ENCODE data around the gene ESAM.

Gene ESAM

GRCh38 chr11:124732230-124732629 is 29.9 kb downstream of the ESAM start:
- no peak overlapping the region for H3K4me2 ChIP-seq (ENCODE audit: low read depth, low read length)
- no peaks in the 10 kb centered on the region for H3K36me3 ChIP-seq (replicated peaks; ENCODE audit: insufficient read depth, low read length)
- no peak overlapping the region for H3K27ac ChIP-seq (ENCODE audit: low read length)
- no peaks in the 10 kb centered on the region for H3K9me3 ChIP-seq (replicated peaks; ENCODE audit: insufficient read depth, low read length)
- no peaks in the 10 kb centered on the region for H4K20me1 ChIP-seq (ENCODE audit: insufficient read depth, low read length)
- no peaks in the 10 kb centered on the region for H3K27me3 ChIP-seq (replicated peaks; ENCODE audit: insufficient read depth, low read length)
- DNase-seq, result no peak
- H3K4me3 ChIP-seq (ENCODE audit: low read length), result no peak overlapping the region
- peaks cover 3% of the 10 kb centered on the region; the same call in 1 of the 2 replicates for H3K4me1 ChIP-seq (ENCODE audit: low read length)
- H3F3A ChIP-seq (ENCODE audit: insufficient read depth, low read length), result no peaks in the 10 kb centered on the region
- H3K9ac ChIP-seq (ENCODE audit: low read length), result no peak overlapping the region
- H3K9me2 ChIP-seq (replicated peaks; ENCODE audit: insufficient read depth, low read length), result no peaks in the 10 kb centered on the region
- no peaks in the 10 kb centered on the region for H3K79me2 ChIP-seq (ENCODE audit: low read length)
- TF ChIP-seq EZH2 (optimal IDR thresholded peaks at IDR 0.05; ENCODE audit: low read depth, low read length), result no peak
- no peak for TF ChIP-seq EZH2phosphoT487 (IDR thresholded peaks at IDR 0.05; ENCODE audit: low read length)
- TF ChIP-seq CTCF (IDR thresholded peaks at IDR 0.05; ENCODE audit: low read length), result no peak
- no peak overlapping the region for H2AFZ ChIP-seq (ENCODE audit: low read length)

GRCh38 chr11:124729571-124729970 is 32.5 kb downstream of the ESAM start:
- H3K79me2 ChIP-seq (ENCODE audit: low read length), result no peaks in the 10 kb centered on the region
- DNase-seq, result no peak
- no peaks in the 10 kb centered on the region for H3K4me1 ChIP-seq (ENCODE audit: low read length)
- H3K36me3 ChIP-seq (replicated peaks; ENCODE audit: insufficient read depth, low read length), result no peaks in the 10 kb centered on the region
- H3F3A ChIP-seq (ENCODE audit: insufficient read depth, low read length), result no peaks in the 10 kb centered on the region
- H4K20me1 ChIP-seq (ENCODE audit: insufficient read depth, low read length), result no peaks in the 10 kb centered on the region
- no peaks in the 10 kb centered on the region for H3K9me3 ChIP-seq (replicated peaks; ENCODE audit: insufficient read depth, low read length)
- no peak overlapping the region for H2AFZ ChIP-seq (ENCODE audit: low read length)
- no peak overlapping the region for H3K4me2 ChIP-seq (ENCODE audit: low read depth, low read length)
- H3K4me3 ChIP-seq (ENCODE audit: low read length), result no peak overlapping the region
- no peak overlapping the region for H3K9ac ChIP-seq (ENCODE audit: low read length)
- H3K9me2 ChIP-seq (replicated peaks; ENCODE audit: insufficient read depth, low read length), result no peaks in the 10 kb centered on the region
- H3K27me3 ChIP-seq (replicated peaks; ENCODE audit: insufficient read depth, low read length), result no peaks in the 10 kb centered on the region
- H3K27ac ChIP-seq (ENCODE audit: low read length), result no peak overlapping the region
- TF ChIP-seq EZH2 (optimal IDR thresholded peaks at IDR 0.05; ENCODE audit: low read depth, low read length) (no peak), EZH2phosphoT487 (IDR thresholded peaks at IDR 0.05; ENCODE audit: low read length) (no peak)

- Histone ChIP-seq H4K20me1 (ENCODE audit: insufficient read depth, low read length) (no peaks in the 10 kb centered on the region), H3F3A (ENCODE audit: insufficient read depth, low read length) (no peaks in the 10 kb centered on the region), H3K27ac (ENCODE audit: low read length) (no peak overlapping the region), H3K79me2 (ENCODE audit: low read length) (no peaks in the 10 kb centered on the region), H3K9ac (ENCODE audit: low read length) (no peak overlapping the region), H3K4me2 (ENCODE audit: low read depth, low read length) (no peak overlapping the region), H3K9me2 (replicated peaks; ENCODE audit: insufficient read depth, low read length) (no peaks in the 10 kb centered on the region), H3K4me3 (ENCODE audit: low read length) (no peak overlapping the region), H2AFZ (ENCODE audit: low read length) (no peak overlapping the region), H3K27me3 (replicated peaks; ENCODE audit: insufficient read depth, low read length) (no peaks in the 10 kb centered on the region), H3K36me3 (replicated peaks; ENCODE audit: insufficient read depth, low read length) (no peaks in the 10 kb centered on the region), H3K4me1 (ENCODE audit: low read length) (no peaks in the 10 kb centered on the region), H3K9me3 (replicated peaks; ENCODE audit: insufficient read depth, low read length) (no peaks in the 10 kb centered on the region)
- TF ChIP-seq EZH2phosphoT487 (IDR thresholded peaks at IDR 0.05; ENCODE audit: low read length) (no peak), EZH2 (optimal IDR thresholded peaks at IDR 0.05; ENCODE audit: low read depth, low read length) (no peak), CTCF (IDR thresholded peaks at IDR 0.05; ENCODE audit: low read length) (no peak)
- no peak for DNase-seq
Measured at GRCh38 chr11:124728134-124728533, 34.0 kb downstream of the ESAM start.

GRCh38 chr11:124727474-124727873 is 34.6 kb downstream of the ESAM start:
- H3K9me3 ChIP-seq (replicated peaks; ENCODE audit: insufficient read depth, low read length), result no peaks in the 10 kb centered on the region

More at GRCh38 chr11:124727474-124727873, 34.6 kb downstream of the ESAM start:
- Histone ChIP-seq H3K27ac (ENCODE audit: low read length) (no peak overlapping the region), H3K4me2 (ENCODE audit: low read depth, low read length) (no peak overlapping the region), H3K79me2 (ENCODE audit: low read length) (no peaks in the 10 kb centered on the region), H3K4me1 (ENCODE audit: low read length) (no peaks in the 10 kb centered on the region), H3K27me3 (replicated peaks; ENCODE audit: insufficient read depth, low read length) (no peaks in the 10 kb centered on the region), H4K20me1 (ENCODE audit: insufficient read depth, low read length) (no peaks in the 10 kb centered on the region), H2AFZ (ENCODE audit: low read length) (no peak overlapping the region), H3K4me3 (ENCODE audit: low read length) (no peak overlapping the region), H3F3A (ENCODE audit: insufficient read depth, low read length) (no peaks in the 10 kb centered on the region), H3K9me2 (replicated peaks; ENCODE audit: insufficient read depth, low read length) (no peaks in the 10 kb centered on the region), H3K9ac (ENCODE audit: low read length) (no peak overlapping the region), H3K36me3 (replicated peaks; ENCODE audit: insufficient read depth, low read length) (no peaks in the 10 kb centered on the region)
- TF ChIP-seq EZH2 (optimal IDR thresholded peaks at IDR 0.05; ENCODE audit: low read depth, low read length), result no peak
- TF ChIP-seq CTCF (IDR thresholded peaks at IDR 0.05; ENCODE audit: low read length), result no peak
- no peak for TF ChIP-seq EZH2phosphoT487 (IDR thresholded peaks at IDR 0.05; ENCODE audit: low read length)
- DNase-seq, result no peak

Data from MM.1S (cell line).